Measurements from ENCODE around the gene DAAM2. TPM values are rescaled to one million over a fixed set of nuclear protein-coding genes. Genes with fewer than 3 reads are reported as not detected.

DAAM2 gene
- polyA plus RNA-seq, 1 donor (not counting 4 experiments of a cell fraction or from before 2014, with no cell fraction given): not detected

- Histone ChIP-seq H3K9me3 (ENCODE audit: control insufficient read depth, low read depth, low read length) (no peaks in the 10 kb centered on the region), H3K4me1 (ENCODE audit: control insufficient read depth, extremely low read depth, insufficient read depth, low read length) (no peaks in the 10 kb centered on the region), H2AFZ (ENCODE audit: control insufficient read depth, low read length) (no peak overlapping the region), H3K4me3 (ENCODE audit: control insufficient read depth in 2 of 3, extremely low read depth in 1 of 3, insufficient read depth in 2 of 3, low read depth in 1 of 3, low read length in 3 of 3) (no peak overlapping the region), H4K20me1 (ENCODE audit: control insufficient read depth, extremely low read depth, insufficient read depth, low read length) (no peaks in the 10 kb centered on the region), H3K9me1 (ENCODE audit: control insufficient read depth, extremely low read depth, insufficient read depth, low read length) (no peaks in the 10 kb centered on the region), H3K79me2 (ENCODE audit: control insufficient read depth, insufficient read depth, low read length) (no peaks in the 10 kb centered on the region), H3K36me3 (ENCODE audit: control insufficient read depth in 2 of 2, extremely low read depth in 1 of 2, insufficient read depth in 2 of 2, low read length in 2 of 2) (no peaks in the 10 kb centered on the region), H3K27ac (ENCODE audit: control insufficient read depth, insufficient read depth, low read length) (no peak overlapping the region), H3K9ac (ENCODE audit: control insufficient read depth, extremely low read depth, insufficient read depth, low read length) (no peak overlapping the region), H3K4me2 (ENCODE audit: control insufficient read depth, extremely low read depth, insufficient read depth, low read depth, low read length) (no peak overlapping the region), H3K27me3 (ENCODE audit: control insufficient read depth, extremely low read depth, insufficient read depth, low read length) (no peaks in the 10 kb centered on the region)
- TF ChIP-seq CTCF (optimal IDR thresholded peaks at IDR 0.05 in 1 of 3, IDR thresholded peaks at IDR 0.05 in 1 of 3, conservative IDR thresholded peaks at IDR 0.05 in 1 of 3; ENCODE audit: extremely low read depth in 1 of 3, insufficient read depth in 2 of 3, low read length in 3 of 3) (no peak), EZH2 (IDR thresholded peaks at IDR 0.05; ENCODE audit: low read length) (no peak)
- DNase-seq (ENCODE audit: low read depth, low spot score) (no peak), FAIRE-seq (no peak)
- dilution Hi-C loops (cut with MboI; ENCODE audit: extremely low pct_ligation_motif_present, low sequenced_read_pairs): no loop called here
These were observed 27.5 kb downstream of the DAAM2 start for GRCh38 chr6:39819676-39820075.

GRCh38 chr6:39820553-39820952 lies 28.4 kb downstream of the DAAM2 start:
- no peak overlapping the region for H3K27ac ChIP-seq (ENCODE audit: control insufficient read depth, insufficient read depth, low read length)
- DNase-seq (ENCODE audit: low read depth, low spot score): no peak
- no peak overlapping the region for H2AFZ ChIP-seq (ENCODE audit: control insufficient read depth, low read length)
- H3K9me1 ChIP-seq (ENCODE audit: control insufficient read depth, extremely low read depth, insufficient read depth, low read length): no peaks in the 10 kb centered on the region
- H3K27me3 ChIP-seq (ENCODE audit: control insufficient read depth, extremely low read depth, insufficient read depth, low read length): no peaks in the 10 kb centered on the region
- no peaks in the 10 kb centered on the region for H3K9me3 ChIP-seq (ENCODE audit: control insufficient read depth, low read depth, low read length)
- no peaks in the 10 kb centered on the region for H3K79me2 ChIP-seq (ENCODE audit: control insufficient read depth, insufficient read depth, low read length)
- FAIRE-seq: no peak
- H3K4me2 ChIP-seq (ENCODE audit: control insufficient read depth, extremely low read depth, insufficient read depth, low read depth, low read length): no peak overlapping the region
- dilution Hi-C loops (cut with MboI; ENCODE audit: extremely low pct_ligation_motif_present, low sequenced_read_pairs): no loop called here
- no peaks in the 10 kb centered on the region for H3K4me1 ChIP-seq (ENCODE audit: control insufficient read depth, extremely low read depth, insufficient read depth, low read length)
- no peak for TF ChIP-seq CTCF (optimal IDR thresholded peaks at IDR 0.05 in 1 of 3, IDR thresholded peaks at IDR 0.05 in 1 of 3, conservative IDR thresholded peaks at IDR 0.05 in 1 of 3; ENCODE audit: extremely low read depth in 1 of 3, insufficient read depth in 2 of 3, low read length in 3 of 3)
- no peak for TF ChIP-seq EZH2 (IDR thresholded peaks at IDR 0.05; ENCODE audit: low read length)
- H3K9ac ChIP-seq (ENCODE audit: control insufficient read depth, extremely low read depth, insufficient read depth, low read length): no peak overlapping the region
- no peaks in the 10 kb centered on the region for H3K36me3 ChIP-seq (ENCODE audit: control insufficient read depth in 2 of 2, extremely low read depth in 1 of 2, insufficient read depth in 2 of 2, low read length in 2 of 2)
- H4K20me1 ChIP-seq (ENCODE audit: control insufficient read depth, extremely low read depth, insufficient read depth, low read length): no peaks in the 10 kb centered on the region
- no peak overlapping the region for H3K4me3 ChIP-seq (ENCODE audit: control insufficient read depth in 2 of 3, extremely low read depth in 1 of 3, insufficient read depth in 2 of 3, low read depth in 1 of 3, low read length in 3 of 3)
